Activated CD4-positive, alpha-beta T cell treated with anti-CD3 and anti-CD28 coated beads, Interleukin-2, amount 50 U/mL, for 16 hours (primary cell): Measurements from ENCODE around the gene ITGA3.

Source experiments
- DNase-seq: peaks from one replicate; pipeline ENCODE4 v3.0.0-alpha.2; 2020

Gene ITGA3

GRCh38 chr17:50132104-50132794 is 76.3 kb downstream of the ITGA3 start:
- no peak for DNase-seq

- no peak for DNase-seq
These were observed 77.3 kb downstream of the ITGA3 start for GRCh38 chr17:50133028-50133768.

GRCh38 chr17:50133769-50134099 is 77.8 kb downstream of the ITGA3 start:
- DNase-seq: no peak

- no peak for DNase-seq
These were observed 78.5 kb downstream of the ITGA3 start for GRCh38 chr17:50134206-50135110.

GRCh38 chr17:50135316-50136095 is 79.6 kb downstream of the ITGA3 start:
- no peak for DNase-seq

- DNase-seq: no peak
These were observed 80.3 kb downstream of the ITGA3 start for GRCh38 chr17:50136096-50136687.

GRCh38 chr17:50137042-50137441 is 81.1 kb downstream of the ITGA3 start:
- no peak for DNase-seq

GRCh38 chr17:50139185-50139783 is 83.4 kb downstream of the ITGA3 start:
- no peak for DNase-seq
